HCT116 (cell line): ENCODE data around the gene RSAD2. TPM values are rescaled to one million over a fixed set of nuclear protein-coding genes. Genes with fewer than 3 reads are reported as not detected.

ENCODE experiments used
- ATAC-seq: fragments of 200-7000 bp; cut with Tn5 transposase; 2 replicates; pipeline ENCODE4 v1.9.1; 2020; ENCODE audit warnings: mild to moderate bottlenecking, moderate library complexity
- BruUV-seq: library from RNA; stranded (reverse); fragments of 400-500 nt; replicated peaks from 2 replicates; lab custom pipeline; 2021; lab: Mats Ljungman, UMichigan
- CTCF ChIA-PET: fragments of 300-600 bp; sonication (Branson Sonifier 250); formaldehyde crosslinking; loops from one replicate; lab custom pipeline; 2021; ENCODE audit warnings: antibody characterized with exemption; lab: Charles Lee
- POLR2A ChIA-PET: fragments of 300-600, 350-600 bp; sonication (Branson Sonifier 250); formaldehyde crosslinking; loops from one replicate; lab custom pipeline; 2021; ENCODE audit warnings: antibody characterized with exemption; lab: Charles Lee
- RAD21 ChIA-PET, 2 experiments: fragments of 300-600 bp; sonication (Branson Sonifier 250); formaldehyde crosslinking; loops; one replicate each; lab custom pipeline; 2023; ENCODE audit warnings: low total read pairs in 2 of 2; ENCODE audit not compliant: uncharacterized antibody in 2 of 2, unreplicated experiment in 2 of 2, low non-redundant PET in 1 of 2; lab: Charles Lee
- DNase-seq: peaks from one replicate; pipeline ENCODE4 v3.0.0-alpha.2; 2010; ENCODE audit warnings: low read depth, low spot score
- H2AFZ ChIP-seq: fragments of 200-600 bp; shearing (Covaris generic), sonication (generic); 2 replicates; pipeline ENCODE4 v1.6.1; 2017; ENCODE audit warnings: low read depth, mixed run types, mixed read lengths, antibody characterized with exemption, low read length; ENCODE audit not compliant: poor library complexity, severe bottlenecking
- H3K27ac ChIP-seq: 2 replicates; pipeline ENCODE4 v1.5.1; 2012; ENCODE audit warnings: low read depth, low read length
- H3K27me3 ChIP-seq: fragments of 200-600 bp; sonication (generic); 2 replicates; pipeline ENCODE4 v1.6.1; 2016; ENCODE audit warnings: mixed run types, low read length, mixed read lengths; ENCODE audit not compliant: insufficient read depth
- H3K36me3 ChIP-seq, 2 experiments: fragments of 200-500 bp in 1 of 2; fragments of 200-600 bp in 1 of 2; sonication (Bioruptor generic) in 1 of 2; sonication (generic) in 1 of 2; 2 replicates each; pipeline versions ENCODE4 v1.5.1 to v1.6.1; 2014 to 2016; ENCODE audit warnings: low read length in 2 of 2, inconsistent platforms in 1 of 2, mixed read lengths in 1 of 2, mixed run types in 1 of 2; ENCODE audit not compliant: insufficient read depth in 2 of 2, control insufficient read depth in 1 of 2
- H3K4me1 ChIP-seq, 2 experiments: fragments of 200-600 bp in 1 of 2; sonication (generic) in 1 of 2; 2 replicates each; pipeline versions ENCODE4 v1.5.1 to v1.6.1; 2012 to 2017; ENCODE audit warnings: low read length in 2 of 2, inconsistent platforms in 1 of 2, mild to moderate bottlenecking in 1 of 2, mixed read lengths in 1 of 2, mixed run types in 1 of 2, moderate library complexity in 1 of 2; ENCODE audit not compliant: insufficient read depth in 2 of 2, control insufficient read depth in 1 of 2
- H3K4me2 ChIP-seq: fragments of 200-600 bp; sonication (generic); 2 replicates; pipeline ENCODE4 v1.6.1; 2017; ENCODE audit warnings: mixed run types, low read length, mixed read lengths
- H3K4me3 ChIP-seq, 2 experiments: fragments of 200-600 bp in 1 of 2; sonication (generic) in 1 of 2; replicated peaks in 1 of 2; 2 replicates each; pipeline ENCODE4 v1.5.1; 2011 to 2016; ENCODE audit warnings: low read length in 2 of 2, control low read depth in 1 of 2, low read depth in 1 of 2, mild to moderate bottlenecking in 1 of 2, mixed read lengths in 1 of 2, mixed run types in 1 of 2
- H3K79me2 ChIP-seq: fragments of 200-600 bp; sonication (generic); 2 replicates; pipeline ENCODE4 v1.6.1; 2017; ENCODE audit warnings: mild to moderate bottlenecking, mixed run types, low read length, moderate library complexity, mixed read lengths; ENCODE audit not compliant: insufficient read depth
- H3K9ac ChIP-seq: fragments of 200-600 bp; sonication (generic); 2 replicates; pipeline ENCODE4 v1.6.1; 2016; ENCODE audit warnings: low read length, mixed read lengths
- H3K9me2 ChIP-seq: fragments of 200-600 bp; sonication (generic), shearing (Covaris generic); 2 replicates; pipeline ENCODE4 v1.6.1; 2017; ENCODE audit warnings: mixed run types, mild to moderate bottlenecking, moderate library complexity; ENCODE audit not compliant: insufficient read depth
- H3K9me3 ChIP-seq, 2 experiments: fragments of 200-500 bp in 1 of 2; fragments of 200-600 bp in 1 of 2; sonication (Bioruptor generic) in 1 of 2; sonication (generic) in 1 of 2; 2 replicates each; pipeline ENCODE4 v1.6.1; 2014 to 2017; ENCODE audit warnings: low read length in 2 of 2, mixed read lengths in 2 of 2, inconsistent platforms in 1 of 2, low read depth in 1 of 2, mild to moderate bottlenecking in 1 of 2, mixed run types in 1 of 2, moderate library complexity in 1 of 2; ENCODE audit not compliant: control insufficient read depth in 1 of 2, insufficient read depth in 1 of 2
- H4K20me1 ChIP-seq: fragments of 200-600 bp; sonication (generic), shearing (Covaris generic); 2 replicates; pipeline ENCODE4 v1.6.1; 2017; ENCODE audit warnings: mixed run types, mild to moderate bottlenecking, moderate library complexity; ENCODE audit not compliant: insufficient read depth
- ATF3 ChIP-seq: IDR thresholded peaks from 2 replicates; pipeline ENCODE4 v1.6.1; 2012
- CEBPB ChIP-seq: IDR thresholded peaks from 2 replicates; pipeline ENCODE4 v1.6.1; 2012; ENCODE audit warnings: low read depth
- CTCF ChIP-seq, 3 experiments: fragments of 200-600 bp in 1 of 3; sonication (generic) in 1 of 3; IDR thresholded peaks in 2 of 3; conservative IDR thresholded peaks in 1 of 3; 2 replicates each; pipeline ENCODE4 v1.5.1; 2012 to 2017; ENCODE audit warnings: low read depth in 2 of 3, low read length in 2 of 3, antibody characterized with exemption in 1 of 3, borderline replicate concordance in 1 of 3, control low read depth in 1 of 3, mild to moderate bottlenecking in 1 of 3, mixed read lengths in 1 of 3, mixed run types in 1 of 3, moderate library complexity in 1 of 3; ENCODE audit not compliant: insufficient read depth in 1 of 3
- EZH2 ChIP-seq: fragments of 200-600 bp; sonication (generic); IDR thresholded peaks from 2 replicates; pipeline ENCODE4 v1.6.1; 2017; ENCODE audit warnings: antibody characterized with exemption, mixed run types
- EZH2phosphoT487 ChIP-seq: fragments of 200-600 bp; IDR thresholded peaks from 2 replicates; pipeline ENCODE4 v1.6.1; 2018; ENCODE audit warnings: antibody characterized with exemption, borderline replicate concordance
- FOSL1 ChIP-seq: IDR thresholded peaks from 2 replicates; pipeline ENCODE4 v1.6.1; 2012; ENCODE audit warnings: low read depth
- JUND ChIP-seq: IDR thresholded peaks from 2 replicates; pipeline ENCODE4 v1.6.1; 2012
- POLR2A ChIP-seq: IDR thresholded peaks from 2 replicates; pipeline ENCODE4 v1.7.0; 2011; ENCODE audit warnings: borderline replicate concordance; ENCODE audit not compliant: insufficient read depth, insufficient read length; ENCODE audit errors: extremely low read depth
- REST ChIP-seq: IDR thresholded peaks from 2 replicates; pipeline ENCODE4 v1.6.1; 2012; ENCODE audit warnings: low read depth
- SIN3A ChIP-seq: IDR thresholded peaks from 2 replicates; pipeline ENCODE4 v1.6.1; 2012; ENCODE audit warnings: low read depth
- TCF7L2 ChIP-seq: IDR thresholded peaks from 2 replicates; pipeline ENCODE4 v1.7.0; 2011; ENCODE audit warnings: borderline replicate concordance, inconsistent platforms; ENCODE audit not compliant: insufficient read depth, insufficient read length; ENCODE audit errors: extremely low read depth
- YY1 ChIP-seq: IDR thresholded peaks from 2 replicates; pipeline ENCODE4 v1.6.1; 2011; ENCODE audit warnings: low read length, low read depth, moderate library complexity, mild to moderate bottlenecking; ENCODE audit not compliant: insufficient replicate concordance; ENCODE audit errors: extremely low read depth
- ZNF274 ChIP-seq: fragments of 200-500 bp; sonication (Bioruptor generic); IDR thresholded peaks from 2 replicates; pipeline ENCODE4 v1.6.1; 2014; ENCODE audit warnings: mild to moderate bottlenecking, low read depth, low read length, inconsistent platforms
- intact Hi-C: fragments of 100-400 bp; cut with micrococcal nuclease; formaldehyde crosslinking; loops from 2 replicates; pipeline ENCODE4 v1.10.0; 2022
- total RNA-seq: library from RNA; stranded (reverse); gene quantifications from one replicate; pipeline ENCODE4 v1.2.1, GENCODE V29; 2021; ENCODE audit not compliant: unreplicated experiment

Gene RSAD2
- total RNA-seq, 1 experiment from 2014 or later = not detected

GRCh38 chr2:6838673-6839319 is 38.8 kb upstream of the RSAD2 start (continued):
- TF ChIP-seq CTCF (IDR thresholded peaks at IDR 0.05 in 2 of 3, conservative IDR thresholded peaks at IDR 0.05 in 1 of 3; ENCODE audit: borderline replicate concordance in 1 of 3, insufficient read depth in 1 of 3, low read depth in 2 of 3, low read length in 2 of 3) = no peak
- TF ChIP-seq EZH2phosphoT487 = no peak
- no peak for TF ChIP-seq YY1
- no peak for TF ChIP-seq ZNF274
- TF ChIP-seq EZH2 = no peak
- no peak for TF ChIP-seq ATF3
- TF ChIP-seq SIN3A = no peak
- no peak for TF ChIP-seq POLR2A
- no peak for TF ChIP-seq TCF7L2

- RAD21 ChIA-PET = no interaction called here
- no peaks in the 10 kb centered on the region for H3K4me1 ChIP-seq
- no peaks in the 10 kb centered on the region for H4K20me1 ChIP-seq
- no peak overlapping the region for H3K27ac ChIP-seq
- intact Hi-C loops = no loop called here
- H3K27me3 ChIP-seq = no peaks in the 10 kb centered on the region
- ATAC-seq = no peak
- no peak overlapping the region for H3K9ac ChIP-seq
- H3K4me2 ChIP-seq = no peak overlapping the region
- H2AFZ ChIP-seq = no peak overlapping the region
- CTCF ChIA-PET = no interaction called here
- no peaks in the 10 kb centered on the region for H3K9me2 ChIP-seq
- H3K79me2 ChIP-seq = no peaks in the 10 kb centered on the region
- BruUV-seq = no TSS peak
- peaks cover 16 to 28% of the 10 kb centered on the region in 2 experiments; a peak in 2 of 4 replicates for H3K9me3 ChIP-seq
- no peaks in the 10 kb centered on the region for H3K36me3 ChIP-seq
- POLR2A ChIA-PET = no interaction called here
- DNase-seq = no peak
- H3K4me3 ChIP-seq = no peak overlapping the region
- TF ChIP-seq CEBPB = no peak
- TF ChIP-seq CTCF (IDR thresholded peaks at IDR 0.05 in 2 of 3, conservative IDR thresholded peaks at IDR 0.05 in 1 of 3; ENCODE audit: borderline replicate concordance in 1 of 3, insufficient read depth in 1 of 3, low read depth in 2 of 3, low read length in 2 of 3) = no peak
- TF ChIP-seq YY1 = no peak
- no peak for TF ChIP-seq POLR2A
- no peak for TF ChIP-seq FOSL1
- no peak for TF ChIP-seq ATF3
- TF ChIP-seq EZH2 = no peak
- no peak for TF ChIP-seq JUND
- TF ChIP-seq REST = no peak
Observed at GRCh38 chr2:6841537-6842287, 35.9 kb upstream of the RSAD2 start.
